T-cell (primary cell): ENCODE measurements around the gene HBM. TPM values are rescaled to one million over a fixed set of nuclear protein-coding genes. Genes with fewer than 3 reads are reported as not detected.

Experiments used
- ATAC-seq, 4 experiments: fragments of 200-7000 bp in 3 of 4; fragments of 150-1000 bp in 1 of 4; cut with Tn5 transposase; replicated peaks in 1 of 4; 1 replicate in 3 of 4; 2 replicates in 1 of 4; pipeline ENCODE4 v1.10.0; 2021; ENCODE audit warnings: moderate library complexity in 3 of 4, mild to moderate bottlenecking in 2 of 4, moderate number of reproducible peaks in 1 of 4
- CTCF ChIA-PET, 2 donors: fragments of 300-600 bp; sonication (Branson Sonifier 250); formaldehyde crosslinking; loops; one replicate each; lab custom pipeline; 2022; ENCODE audit warnings: antibody characterized with exemption in 2 of 2; lab: Charles Lee
- POLR2A ChIA-PET, 2 donors: fragments of 300-600 bp; sonication (Branson Sonifier 250); formaldehyde crosslinking; loops; one replicate each; lab custom pipeline; 2022; ENCODE audit warnings: antibody characterized with exemption in 2 of 2; lab: Charles Lee
- DNase-seq, 35 experiments: peaks; one replicate each; pipeline versions ENCODE4 v3.0.0 to v3.0.0-alpha.2; 2013 to 2023
- H3K27ac ChIP-seq: one replicate; pipeline ENCODE4 v1.5.1; 2013; ENCODE audit warnings: low read length
- H3K27me3 ChIP-seq, 2 experiments: replicated peaks in 1 of 2; 1 replicate in 1 of 2; 2 replicates in 1 of 2; pipeline versions ENCODE4 v1.6.1 to v1.7.0; 2013; ENCODE audit warnings: low read length in 1 of 2, mixed read lengths in 1 of 2; ENCODE audit not compliant: control insufficient read depth in 2 of 2, insufficient read depth in 2 of 2; ENCODE audit errors: extremely low read depth in 1 of 2
- H3K36me3 ChIP-seq, 2 donors: 1 replicate in 1 of 2; 2 replicates in 1 of 2; pipeline versions ENCODE4 v1.6.1 to v1.7.0; 2013; ENCODE audit warnings: low read length in 1 of 2; ENCODE audit not compliant: control insufficient read depth in 2 of 2, insufficient read depth in 1 of 2; ENCODE audit errors: extremely low read depth in 1 of 2
- H3K4me1 ChIP-seq, 2 experiments: 1 replicate in 1 of 2; 2 replicates in 1 of 2; pipeline versions ENCODE4 v1.6.1 to v1.7.0; 2013; ENCODE audit warnings: low read length in 2 of 2, mixed read lengths in 1 of 2; ENCODE audit not compliant: insufficient read depth in 2 of 2, control insufficient read depth in 1 of 2; ENCODE audit errors: extremely low read depth in 1 of 2
- H3K4me3 ChIP-seq, 2 donors: 1 replicate in 1 of 2; 2 replicates in 1 of 2; pipeline versions ENCODE4 v1.5.1 to v1.7.0; 2013; ENCODE audit warnings: mild to moderate bottlenecking in 2 of 2, low read length in 1 of 2, moderate library complexity in 1 of 2; ENCODE audit not compliant: control insufficient read depth in 1 of 2; ENCODE audit errors: extremely low read depth in 1 of 2
- H3K9me3 ChIP-seq: 2 replicates; pipeline ENCODE4 v1.7.0; 2013
- H3K27ac Mint-ChIP-seq, 2 donors: one replicate each; pipeline ENCODE4 v1.8.0; 2020 to 2021; ENCODE audit warnings: mild to moderate bottlenecking in 2 of 2, mixed read lengths in 2 of 2
- H3K27me3 Mint-ChIP-seq, 2 donors: one replicate each; pipeline ENCODE4 v1.8.0; 2021 to 2022; ENCODE audit warnings: mixed read lengths in 2 of 2
- H3K36me3 Mint-ChIP-seq: one replicate; pipeline ENCODE4 v1.8.0; 2021; ENCODE audit warnings: mixed read lengths
- H3K4me1 Mint-ChIP-seq, 3 donors: one replicate each; pipeline ENCODE4 v1.8.0; 2020 to 2022; ENCODE audit warnings: mixed read lengths in 3 of 3, mild to moderate bottlenecking in 1 of 3
- H3K4me3 Mint-ChIP-seq, 3 donors: one replicate each; pipeline ENCODE4 v1.8.0; 2020 to 2022; ENCODE audit warnings: mild to moderate bottlenecking in 3 of 3, mixed read lengths in 3 of 3, moderate library complexity in 3 of 3
- H3K9me3 Mint-ChIP-seq, 3 donors: one replicate each; pipeline ENCODE4 v1.8.0; 2020 to 2022; ENCODE audit warnings: mixed read lengths in 3 of 3
- WGBS: methylation state at CpG from one replicate; pipeline ENCODE4 v1.1.5; 2013; ENCODE audit warnings: missing lambda C conversion rate; ENCODE audit not compliant: insufficient coverage; 5-methylcytosine and 5-hydroxymethylcytosine counted together
- total RNA-seq, 35 experiments: library from RNA in 6 of 35; stranded (reverse) in 6 of 35; fragments of 120-200 nt in 1 of 35; gene quantifications; one replicate each; pipeline versions ENCODE4 v1.2.1 to v1.2.4 and lab custom pipeline; 2013 to 2026

HBM gene
- total RNA-seq (not detected), total RNA-seq (lab: John Stamatoyannopoulos, UW) (0 to 0.19 (median 0) reads per million in 29 experiments)
- total RNA-seq (2013) = not detected

- 2% methylated on average over 71 of the region's 75 CpGs for WGBS
- Mint-ChIP-seq H3K4me3 (peak within 1 kb of the TSS; percentile 28 to 65 (median 34)), H3K27ac (no peak within 1 kb of the TSS), H3K9me3 (no peaks in the 10 kb centered on the region), H3K36me3 (no peaks in the 10 kb centered on the region), H3K4me1 (peaks cover 0 to 17% (median 9%) of the 10 kb centered on the region in 3 donors), H3K27me3 (peaks cover 36 to 58% of the 10 kb centered on the region in 2 donors)
- DNase-seq = peak in 3 of 35 experiments; percentile 9 to 29 (median 23)
- H3K27ac ChIP-seq = no peak within 1 kb of the TSS
- ChIA-PET CTCF (interaction anchor here in 1 of 2 donors (0.5 kb wide), 1 partner anchor 422 kb away, joined by 4 read pairs; no protein-coding TSS in a partner anchor), POLR2A (interaction anchor here in 1 of 2 donors (0.6 kb wide), 1 partner anchor 78 kb away, joined by 4 read pairs; no protein-coding TSS in a partner anchor)
- peak within 1 kb of the TSS in 1 of 2 donors; percentile 53 for H3K4me3 ChIP-seq
- H3K36me3 ChIP-seq = no peaks in the 10 kb centered on the region
- H3K9me3 ChIP-seq = no peaks in the 10 kb centered on the region
- peak; percentile 27 to 53 (median 40) for ATAC-seq
- peaks cover 4 to 21% of the 10 kb centered on the region in 2 experiments for H3K4me1 ChIP-seq
- H3K27me3 ChIP-seq = peaks cover 7 to 77% of the 10 kb centered on the region in 2 experiments
Measured at GRCh38 chr16:165539-166374, at the start of gene HBM. Gene HBM (plus strand): TSS chr16:165978. CDS start chr16:165998, 20 bp downstream.

GRCh38 chr16:116015-116414, 49.8 kb upstream of the HBM start:
- Histone ChIP-seq H3K4me3 (no peak overlapping the region), H3K4me1 (peaks cover 0 to 10% of the 10 kb centered on the region in 2 experiments), H3K36me3 (peaks cover 13 to 46% of the 10 kb centered on the region in 2 donors), H3K27ac (no peak overlapping the region), H3K9me3 (no peaks in the 10 kb centered on the region), H3K27me3 (no peaks in the 10 kb centered on the region)
- no peak overlapping the region for H3K27ac Mint-ChIP-seq
- ChIA-PET CTCF (no interaction called here), POLR2A (no interaction called here)
- no peaks in the 10 kb centered on the region for H3K9me3 Mint-ChIP-seq
- no peaks in the 10 kb centered on the region for H3K27me3 Mint-ChIP-seq
- H3K36me3 Mint-ChIP-seq = peaks cover 20% of the 10 kb centered on the region
- H3K4me1 Mint-ChIP-seq = peaks cover 0 to 4% (median 0%) of the 10 kb centered on the region in 3 donors
- WGBS = 60% methylated on average over 2 of the region's 7 CpGs
- ATAC-seq = no peak
- no peak overlapping the region for H3K4me3 Mint-ChIP-seq
- DNase-seq = no peak

- H3K4me3 ChIP-seq = no peak overlapping the region
- CTCF ChIA-PET = interaction anchor here (0.5 to 1.5 kb wide), 6 partner anchors 11 to 244 kb away, joined by 3 to 6 read pairs (median 3); partner anchors contain the start of gene AXIN1 (in 1 of the 2)
- WGBS = 74% methylated on average over 11 of the region's 19 CpGs
- no peaks in the 10 kb centered on the region for H3K27me3 ChIP-seq
- no peaks in the 10 kb centered on the region for H3K9me3 Mint-ChIP-seq
- H3K27me3 Mint-ChIP-seq = no peaks in the 10 kb centered on the region
- H3K4me3 Mint-ChIP-seq = no peak overlapping the region
- H3K9me3 ChIP-seq = no peaks in the 10 kb centered on the region
- peaks cover 16% of the 10 kb centered on the region for H3K36me3 Mint-ChIP-seq
- DNase-seq = peak; percentile 24 to 80 (median 56)
- peaks cover 0 to 12% of the 10 kb centered on the region in 2 experiments for H3K4me1 ChIP-seq
- peak overlapping the region in 1 of 2 donors; percentile 16 for H3K27ac Mint-ChIP-seq
- POLR2A ChIA-PET = interaction anchor here in 1 of 2 donors (0.5 kb wide), 1 partner anchor 9 kb away, joined by 7 read pairs; no protein-coding TSS in a partner anchor
- H3K4me1 Mint-ChIP-seq = peaks cover 0 to 4% (median 0%) of the 10 kb centered on the region in 3 donors
- H3K36me3 ChIP-seq = peaks cover 17 to 38% of the 10 kb centered on the region in 2 donors
- ATAC-seq = peak; percentile 62 to 80 (median 70)
- no peak overlapping the region for H3K27ac ChIP-seq
Measured at GRCh38 chr16:117379-118365, 48.1 kb upstream of the HBM start.

- ATAC-seq = no peak
- no peaks in the 10 kb centered on the region for H3K9me3 Mint-ChIP-seq
- no peak overlapping the region for H3K27ac Mint-ChIP-seq
- Histone ChIP-seq H3K27me3 (no peaks in the 10 kb centered on the region), H3K9me3 (no peaks in the 10 kb centered on the region), H3K4me1 (peaks cover 0 to 22% of the 10 kb centered on the region in 2 experiments), H3K4me3 (no peak overlapping the region), H3K27ac (no peak overlapping the region), H3K36me3 (peaks cover 15 to 31% of the 10 kb centered on the region in 2 donors)
- WGBS = 89% methylated on average over 1 of the region's 2 CpGs
- POLR2A ChIA-PET = no interaction called here
- H3K27me3 Mint-ChIP-seq = no peaks in the 10 kb centered on the region
- CTCF ChIA-PET = interaction anchor here in 1 of 2 donors (0.6 to 0.8 kb wide), 2 partner anchors 116 to 243 kb away, joined by 3 read pairs; no protein-coding TSS in a partner anchor
- H3K4me3 Mint-ChIP-seq = no peak overlapping the region
- H3K4me1 Mint-ChIP-seq = peaks cover 2 to 5% (median 4%) of the 10 kb centered on the region in 3 donors
- no peak for DNase-seq
- peaks cover 20% of the 10 kb centered on the region for H3K36me3 Mint-ChIP-seq
Measured at GRCh38 chr16:118857-119256, 46.9 kb upstream of the HBM start.

GRCh38 chr16:119295-119694, 46.5 kb upstream of the HBM start:
- H3K36me3 ChIP-seq = peaks cover 13 to 28% of the 10 kb centered on the region in 2 donors
- POLR2A ChIA-PET = interaction anchor here in 1 of 2 donors (0.6 kb wide), 1 partner anchor 11 kb away, joined by 3 read pairs; no protein-coding TSS in a partner anchor
- no peak overlapping the region for H3K4me3 ChIP-seq
- H3K27me3 ChIP-seq = no peaks in the 10 kb centered on the region
- no peaks in the 10 kb centered on the region for H3K9me3 Mint-ChIP-seq
- peaks cover 19% of the 10 kb centered on the region for H3K36me3 Mint-ChIP-seq
- DNase-seq (no peak), ATAC-seq (no peak)
- H3K27me3 Mint-ChIP-seq = no peaks in the 10 kb centered on the region
- WGBS = 93% methylated on average over 5 of the region's 5 CpGs
- peaks cover 4 to 5% (median 4%) of the 10 kb centered on the region in 3 donors for H3K4me1 Mint-ChIP-seq
- no peak overlapping the region for H3K4me3 Mint-ChIP-seq
- H3K9me3 ChIP-seq = no peaks in the 10 kb centered on the region
- peaks cover 0 to 27% of the 10 kb centered on the region in 2 experiments for H3K4me1 ChIP-seq
- CTCF ChIA-PET = interaction anchor here in 1 of 2 donors (0.6 to 0.8 kb wide), 2 partner anchors 13 to 242 kb away, joined by 3 read pairs; no protein-coding TSS in a partner anchor
- no peak overlapping the region for H3K27ac ChIP-seq
- H3K27ac Mint-ChIP-seq = no peak overlapping the region
